CD4-positive, alpha-beta T cell treated with Interleukin-6 for 4 hours (primary cell): Measurements from ENCODE around the gene OR51G2.
"Not testable (repeated sequence)": the region's sequence is repeated elsewhere in the genome, so short reads cannot be mapped to it uniquely, and the experiment has no call there.

Experiments
- DNase-seq: peaks from one replicate; pipeline ENCODE4 v3.0.0-alpha.2; 2020; ENCODE audit warnings: mixed read lengths

Gene OR51G2, protein sequence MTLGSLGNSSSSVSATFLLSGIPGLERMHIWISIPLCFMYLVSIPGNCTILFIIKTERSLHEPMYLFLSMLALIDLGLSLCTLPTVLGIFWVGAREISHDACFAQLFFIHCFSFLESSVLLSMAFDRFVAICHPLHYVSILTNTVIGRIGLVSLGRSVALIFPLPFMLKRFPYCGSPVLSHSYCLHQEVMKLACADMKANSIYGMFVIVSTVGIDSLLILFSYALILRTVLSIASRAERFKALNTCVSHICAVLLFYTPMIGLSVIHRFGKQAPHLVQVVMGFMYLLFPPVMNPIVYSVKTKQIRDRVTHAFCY

GRCh38 chr11:4919250-4919649, at the start of gene OR51G2:
Gene OR51G2 (minus strand): TSS chr11:4919350. CDS start chr11:4915663, 3,687 bp downstream.
- no peak for DNase-seq

DNA sequence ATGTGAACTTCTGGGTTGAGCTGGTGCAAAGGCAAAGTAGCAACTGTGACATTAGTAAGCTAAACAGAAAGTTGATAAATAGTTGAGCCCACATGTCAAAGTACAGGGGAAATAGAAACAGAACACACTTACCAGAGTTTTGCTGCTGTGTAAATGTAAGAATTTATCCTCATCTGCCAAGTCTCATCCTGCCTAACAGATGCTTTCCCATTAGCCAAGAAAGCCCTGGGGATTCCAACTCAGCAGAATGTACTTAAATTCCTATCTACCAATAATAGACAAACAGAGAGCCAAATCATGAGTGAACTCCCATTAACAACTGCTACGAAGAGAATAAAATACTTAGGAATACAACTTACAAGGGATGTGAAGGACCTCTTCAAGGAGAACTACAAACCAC, 43.7 kb upstream of the OR51G2 start:
- no peak for DNase-seq

DNA sequence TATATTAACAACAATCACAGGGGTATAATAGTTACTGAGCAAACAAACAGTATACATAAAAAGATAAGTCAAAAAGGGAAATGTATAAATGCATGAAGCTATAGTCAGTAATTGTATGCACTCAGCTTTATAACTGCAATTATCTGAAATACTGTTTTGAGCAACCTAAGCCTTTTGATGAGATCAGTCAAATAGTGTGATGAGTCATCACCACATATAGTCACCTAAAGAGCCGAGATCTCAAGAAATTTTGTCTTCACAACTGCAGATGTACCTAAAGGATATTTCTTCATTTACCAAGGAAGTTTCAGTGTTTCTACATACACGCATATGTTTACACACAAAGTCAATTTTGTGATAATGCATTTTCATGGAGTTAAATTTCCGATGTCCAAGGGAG, 41.7 kb upstream of the OR51G2 start:
- no peak for DNase-seq

GRCh38 chr11:4957396-4957795, 38.2 kb upstream of the OR51G2 start:
- DNase-seq, result no peak

- not testable (repeated sequence) for DNase-seq
These were observed 36.5 kb upstream of the OR51G2 start, which contains the start of gene OR51A2 for GRCh38 chr11:4955613-4956012. Gene OR51A2 (minus strand): TSS chr11:4955713. CDS start chr11:4955713, 0 bp downstream.

DNA sequence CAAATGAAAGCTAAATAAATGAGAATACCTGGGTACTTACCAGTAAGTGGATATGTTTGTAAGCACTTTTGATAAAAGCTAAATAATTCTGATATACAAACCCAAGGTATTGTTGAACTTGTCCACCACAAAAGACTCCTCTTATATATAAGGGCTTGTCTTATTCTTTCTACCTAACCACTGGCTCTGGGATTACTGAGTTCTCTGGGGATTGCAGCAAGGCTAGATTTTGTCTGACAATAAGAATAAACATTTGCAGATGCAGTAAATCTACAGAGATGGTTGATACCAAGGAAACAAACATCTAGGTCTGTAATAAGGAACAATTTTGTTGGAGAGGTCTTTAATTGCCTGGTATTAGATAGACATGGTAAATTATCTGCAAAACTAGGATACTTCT, 28.4 kb upstream of the OR51G2 start, which contains the start of gene OR51A4:
Gene OR51A4, minus strand, starts transcription at position 101 of the 400 bp plus-strand sequence. CDS start 505 bp downstream, outside the sequence.
- no peak for DNase-seq

GRCh38 chr11:4936745-4937144, 17.6 kb upstream of the OR51G2 start:
- no peak for DNase-seq

GRCh38 chr11:4932751-4933150, 13.6 kb upstream of the OR51G2 start:
- no peak for DNase-seq

GRCh38 chr11:4926608-4927007, 7.5 kb upstream of the OR51G2 start:
- DNase-seq, result no peak

DNA sequence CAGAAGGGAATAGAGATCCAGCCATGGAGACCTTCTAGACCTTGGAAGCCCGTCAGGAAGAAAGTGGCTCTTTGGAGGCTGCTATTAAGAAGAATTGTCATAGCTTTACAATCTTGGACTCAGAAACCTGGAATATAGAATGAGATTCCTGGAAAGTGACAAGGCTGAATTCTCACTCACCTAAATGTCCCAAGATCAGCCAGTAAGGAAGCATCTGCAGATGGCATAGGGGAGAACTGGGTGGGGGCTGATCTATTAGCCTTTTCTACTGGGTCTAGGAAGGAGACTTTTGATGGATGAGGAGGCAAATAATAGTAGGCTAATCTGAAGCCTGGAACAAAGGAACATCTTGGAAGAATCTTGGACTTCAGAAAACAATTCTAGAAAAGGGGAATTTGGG, 5.1 kb upstream of the OR51G2 start, which contains the start of gene OR51G1:
Gene OR51G1, minus strand, starts transcription at position 101 of the 400 bp plus-strand sequence. Its CDS starts 0 bp downstream, at position 101.
- no peak for DNase-seq

DNA sequence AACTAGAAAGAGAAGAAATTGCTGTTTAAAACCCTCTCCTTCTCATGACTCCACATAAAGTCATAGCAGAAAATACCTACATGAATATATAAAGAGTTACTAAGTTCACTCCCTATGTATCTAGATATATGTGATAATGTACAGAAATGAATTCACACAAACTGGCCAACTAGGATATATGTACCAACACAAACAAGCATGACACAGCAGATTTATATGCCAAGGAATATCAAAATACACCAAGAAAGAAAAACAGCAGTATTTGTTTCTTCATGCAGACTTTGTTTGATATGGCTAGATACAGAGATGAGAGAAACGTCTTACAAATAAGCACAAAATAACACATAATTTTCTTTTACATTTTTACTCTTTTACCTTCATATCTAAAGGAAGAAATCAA, 3.2 kb upstream of the OR51G2 start:
- no peak for DNase-seq

DNA sequence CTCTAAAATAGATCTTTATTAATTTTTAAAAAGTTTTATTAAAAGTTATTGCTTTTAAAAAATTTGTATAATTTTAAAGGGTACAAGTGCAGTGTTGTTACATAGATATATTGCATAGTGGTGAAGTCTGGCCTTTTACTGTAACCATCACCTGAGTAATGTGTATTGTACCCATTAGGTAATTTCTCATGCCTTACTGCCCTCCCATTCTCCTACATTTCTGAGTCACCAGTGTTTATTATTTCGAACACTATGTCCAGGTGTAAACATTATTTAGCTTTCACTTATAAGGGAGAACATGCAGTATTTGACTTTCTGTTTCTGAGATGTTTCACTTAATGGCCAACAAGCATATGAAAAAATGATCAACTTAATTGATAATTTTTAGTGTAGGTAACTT, 2.6 kb upstream of the OR51G2 start:
- no peak for DNase-seq

- DNase-seq, result no peak
These were observed 2.6 kb downstream of the OR51G2 start for GRCh38 chr11:4916581-4916980.

DNA sequence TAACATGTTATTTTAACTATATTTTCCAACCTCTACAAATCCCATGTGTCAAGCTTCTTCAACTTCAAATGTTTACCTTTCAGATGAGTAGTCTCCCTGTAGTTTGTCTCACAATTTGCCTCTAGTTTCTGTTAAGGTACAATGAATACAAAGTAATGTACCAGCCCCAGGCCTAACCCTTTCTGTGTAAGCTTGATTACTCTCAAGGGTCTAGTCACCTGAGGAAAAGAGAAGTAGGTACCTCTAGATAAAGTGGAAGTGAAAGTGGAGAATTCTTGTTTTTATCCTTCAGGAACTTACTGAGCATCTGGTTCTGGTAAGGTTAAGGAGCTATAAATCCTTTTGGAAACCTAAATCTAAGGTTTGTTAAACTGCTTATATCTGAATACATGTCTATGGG, 15.7 kb downstream of the OR51G2 start, which contains the start of gene OR51A7:
Gene OR51A7, plus strand, starts transcription at position 300 of the 400 bp plus-strand sequence. CDS start 3,587 bp downstream, outside the sequence.
- DNase-seq, result no peak

GRCh38 chr11:4891996-4892640, 27.0 kb downstream of the OR51G2 start:
- DNase-seq, result no peak

DNA sequence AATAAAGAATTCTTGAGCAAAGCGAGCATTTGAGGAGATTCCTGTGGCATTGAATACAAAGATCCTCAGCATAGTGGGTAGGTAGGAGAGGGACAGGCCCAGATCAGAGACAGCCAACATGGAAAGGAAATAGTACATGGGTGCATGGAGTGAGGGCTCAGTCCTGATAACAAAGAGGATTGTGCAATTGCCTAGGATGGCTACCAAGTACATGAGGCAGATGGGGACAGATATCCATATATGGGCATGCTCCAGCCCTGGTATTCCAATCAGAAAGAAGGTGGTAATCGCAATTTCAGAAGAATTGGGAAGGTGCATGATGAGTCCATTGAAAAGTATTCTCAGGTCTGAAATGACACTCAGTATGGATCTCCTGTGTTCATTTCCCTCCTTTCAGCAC, 28.9 kb downstream of the OR51G2 start:
- DNase-seq, result no peak

DNA sequence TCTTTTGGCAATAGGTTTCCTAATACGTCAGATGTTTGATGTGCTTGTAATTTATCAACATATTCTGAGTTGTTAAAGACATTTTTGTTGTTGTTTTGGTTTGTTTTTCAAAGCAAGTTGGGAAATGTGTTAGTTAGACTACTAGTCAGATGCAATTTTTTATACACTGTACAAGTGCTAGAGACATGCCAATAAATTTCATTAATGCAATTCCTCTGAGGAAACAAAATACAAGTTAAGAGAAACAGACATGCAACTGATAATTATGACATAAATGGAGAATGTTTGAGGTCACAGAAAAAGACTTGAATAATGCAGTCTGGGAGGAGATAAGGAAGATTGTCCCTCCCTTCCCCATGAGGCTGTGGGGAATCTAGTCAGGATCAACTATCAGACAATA, 31.6 kb downstream of the OR51G2 start:
- no peak for DNase-seq

DNA sequence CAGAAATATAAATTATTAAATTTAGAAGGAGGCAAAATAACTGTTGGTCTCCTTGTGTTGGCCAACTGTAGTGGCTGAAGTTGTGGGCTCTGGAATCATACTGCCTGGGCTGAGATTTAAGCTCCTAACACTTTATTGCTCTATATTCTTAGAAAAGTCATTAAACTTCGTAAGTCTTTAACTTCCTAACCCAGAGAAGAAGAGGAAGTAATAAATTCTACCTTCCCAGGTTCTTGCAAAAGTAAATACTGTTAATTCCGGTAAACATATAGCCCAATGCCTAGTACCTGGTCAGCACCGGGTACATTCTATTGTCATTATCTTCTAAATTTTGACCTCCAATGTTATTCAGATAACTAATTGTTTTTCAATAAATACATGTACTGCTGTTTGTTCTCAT, 33.0 kb downstream of the OR51G2 start:
- DNase-seq, result no peak

GRCh38 chr11:4884361-4884760, 34.8 kb downstream of the OR51G2 start:
- DNase-seq, result no peak

GRCh38 chr11:4882543-4882942, 36.6 kb downstream of the OR51G2 start:
- DNase-seq, result no peak

DNA sequence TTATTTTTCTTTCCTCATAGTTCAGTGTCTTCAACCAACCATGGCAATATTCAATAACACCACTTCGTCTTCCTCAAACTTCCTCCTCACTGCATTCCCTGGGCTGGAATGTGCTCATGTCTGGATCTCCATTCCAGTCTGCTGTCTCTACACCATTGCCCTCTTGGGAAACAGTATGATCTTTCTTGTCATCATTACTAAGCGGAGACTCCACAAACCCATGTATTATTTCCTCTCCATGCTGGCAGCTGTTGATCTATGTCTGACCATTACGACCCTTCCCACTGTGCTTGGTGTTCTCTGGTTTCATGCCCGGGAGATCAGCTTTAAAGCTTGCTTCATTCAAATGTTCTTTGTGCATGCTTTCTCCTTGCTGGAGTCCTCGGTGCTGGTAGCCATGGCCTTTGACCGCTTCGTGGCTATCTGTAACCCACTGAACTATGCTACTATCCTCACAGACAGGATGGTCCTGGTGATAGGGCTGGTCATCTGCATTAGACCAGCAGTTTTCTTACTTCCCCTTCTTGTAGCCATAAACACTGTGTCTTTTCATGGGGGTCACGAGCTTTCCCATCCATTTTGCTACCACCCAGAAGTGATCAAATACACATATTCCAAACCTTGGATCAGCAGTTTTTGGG, 37.2 kb downstream of the OR51G2 start, which contains the start of gene OR51T1:
Gene OR51T1, plus strand, starts transcription at position 41 of the 641 bp plus-strand sequence. Its CDS starts 0 bp downstream, at position 41.
- DNase-seq, result no peak

- DNase-seq, result no peak
These were observed 38.0 kb downstream of the OR51G2 start for GRCh38 chr11:4881188-4881587.

DNA sequence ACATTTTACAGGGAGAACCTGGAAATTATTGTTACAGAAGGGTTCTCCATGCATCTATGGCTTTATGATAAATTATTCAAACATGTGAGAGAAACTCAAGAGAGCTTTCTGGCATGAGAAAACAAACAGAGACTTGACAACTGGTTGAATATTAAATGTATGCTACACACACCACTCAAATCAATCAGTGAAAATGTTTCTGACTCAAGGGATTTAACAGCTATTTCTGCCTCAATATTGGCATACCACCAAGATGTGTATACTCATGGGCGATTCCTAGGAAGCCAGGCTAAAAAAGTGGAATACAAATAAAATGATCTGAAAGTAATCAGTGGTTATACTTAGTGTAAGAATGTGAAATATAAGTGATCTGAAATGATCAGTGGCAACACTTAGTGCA, 53.3 kb downstream of the OR51G2 start:
- no peak for DNase-seq
